Stimulated activated effector memory CD8-positive, alpha-beta T cell treated with anti-CD3 and anti-CD28 coated beads, Interleukin-12 subunit alpha, Interleukin-12 subunit beta, amount 100 ng/mL, for 72 hours (primary cell): ENCODE results near the gene PCNX3.

Experiments used
- ATAC-seq: fragments of 150-1000 bp; cut with Tn5 transposase; 2 replicates; pipeline ENCODE4 v1.10.0; 2021
- DNase-seq, 2 donors: peaks; one replicate each; pipeline ENCODE4 v3.0.0; 2021 to 2022; ENCODE audit warnings: low spot score in 2 of 2
- H3K27ac Mint-ChIP-seq: one replicate; pipeline ENCODE4 v1.8.0; 2022; ENCODE audit warnings: mild to moderate bottlenecking, mixed read lengths
- H3K36me3 Mint-ChIP-seq: one replicate; pipeline ENCODE4 v1.8.0; 2022; ENCODE audit warnings: mild to moderate bottlenecking, mixed read lengths
- H3K4me1 Mint-ChIP-seq: one replicate; pipeline ENCODE4 v1.8.0; 2022; ENCODE audit warnings: mixed read lengths
- H3K4me3 Mint-ChIP-seq: one replicate; pipeline ENCODE4 v1.8.0; 2022; ENCODE audit warnings: mild to moderate bottlenecking, mixed read lengths
- H3K9me3 Mint-ChIP-seq: one replicate; pipeline ENCODE4 v1.8.0; 2022; ENCODE audit warnings: mixed read lengths

PCNX3 gene

DNA sequence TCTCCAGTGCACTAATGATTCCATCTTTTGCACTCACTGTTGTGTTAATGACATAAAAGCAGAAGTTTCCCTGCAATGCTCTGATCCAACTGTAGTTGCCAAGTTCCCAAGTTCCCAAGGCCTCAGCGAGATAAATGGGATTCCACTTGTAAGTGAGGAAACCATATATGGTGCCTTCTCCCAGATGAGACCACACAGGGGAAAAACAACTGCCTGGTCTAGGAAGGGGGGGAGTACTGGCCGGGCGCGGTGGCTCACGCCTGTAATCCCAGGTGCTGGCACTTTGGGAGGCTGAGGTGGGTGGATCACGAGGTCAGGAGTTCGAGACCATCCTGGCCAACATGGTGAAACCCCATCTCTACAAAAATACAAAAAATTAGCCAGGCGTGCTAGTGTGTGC is 70.4 kb downstream of the PCNX3 start:
- no peaks in the 10 kb centered on the region for H3K9me3 Mint-ChIP-seq
- H3K4me3 Mint-ChIP-seq, result no peak overlapping the region
- no peaks in the 10 kb centered on the region for H3K36me3 Mint-ChIP-seq
- DNase-seq (no peak), ATAC-seq (no peak)
- H3K4me1 Mint-ChIP-seq, result no peaks in the 10 kb centered on the region
- H3K27ac Mint-ChIP-seq, result no peak overlapping the region
